H1 (cell line): ENCODE data around the gene OTOP3. TPM values are rescaled to one million over a fixed set of nuclear protein-coding genes. Genes with fewer than 3 reads are reported as not detected.

Experiments used
- CTCF ChIA-PET: fragments of 300-600 bp; sonication (Branson Sonifier 250); formaldehyde crosslinking; loops from one replicate; lab custom pipeline; 2021; ENCODE audit not compliant: partially characterized antibody; lab: Charles Lee
- POLR2A ChIA-PET: fragments of 300-600 bp; sonication (Branson Sonifier 250); formaldehyde crosslinking; loops from one replicate; lab custom pipeline; 2021; ENCODE audit warnings: inconsistent platforms; ENCODE audit not compliant: partially characterized antibody; lab: Charles Lee
- DNase-seq, 2 experiments: peaks; one replicate each; pipeline versions ENCODE4 v3.0.0 to v3.0.0-alpha.2; 2010 to 2022; ENCODE audit warnings: low spot score in 2 of 2, low read depth in 1 of 2, mixed read lengths in 1 of 2
- FAIRE-seq: peaks from 2 replicates; lab custom pipeline; 2011; peaks lifted over from hg19 to GRCh38; lab: Jason Lieb, UNC
- H2AFZ ChIP-seq: 2 replicates; pipeline ENCODE4 v1.8.1; 2012; ENCODE audit warnings: low read length, inconsistent platforms
- H2AK5ac ChIP-seq: 2 replicates; pipeline ENCODE4 v1.6.1; 2013; ENCODE audit warnings: low read depth, low read length
- H2BK120ac ChIP-seq: replicated peaks from 2 replicates; pipeline ENCODE3; 2013; ENCODE audit warnings: low read depth, low read length, inconsistent platforms
- H2BK12ac ChIP-seq: 2 replicates; pipeline ENCODE4 v1.6.1; 2013; ENCODE audit warnings: low read depth, low read length
- H2BK15ac ChIP-seq: 2 replicates; pipeline ENCODE4 v1.6.1; 2013; ENCODE audit warnings: low read length
- H2BK20ac ChIP-seq: 2 replicates; pipeline ENCODE4 v1.6.1; 2013; ENCODE audit warnings: low read length
- H2BK5ac ChIP-seq: 2 replicates; pipeline ENCODE4 v1.6.1; 2013; ENCODE audit warnings: low read depth, low read length
- H3K14ac ChIP-seq: 2 replicates; pipeline ENCODE4 v1.6.1; 2013; ENCODE audit warnings: inconsistent platforms; ENCODE audit not compliant: insufficient read length
- H3K18ac ChIP-seq: 2 replicates; pipeline ENCODE4 v1.6.1; 2013; ENCODE audit warnings: low read length; ENCODE audit errors: extremely low read depth
- H3K23ac ChIP-seq: 2 replicates; pipeline ENCODE4 v1.6.1; 2013; ENCODE audit warnings: inconsistent platforms; ENCODE audit not compliant: insufficient read length
- H3K23me2 ChIP-seq: 2 replicates; pipeline ENCODE4 v1.6.1; 2013; ENCODE audit warnings: low read depth, low read length
- H3K27ac ChIP-seq: 2 replicates; pipeline ENCODE4 v1.6.1; 2011; ENCODE audit warnings: low read depth, low read length, inconsistent platforms
- H3K27me3 ChIP-seq, 4 experiments: replicated peaks in 1 of 4; 1 replicate in 1 of 4; 2 replicates in 3 of 4; pipeline versions ENCODE4 v1.6.1 to v1.8.1; 2011 to 2013; ENCODE audit warnings: low read length in 3 of 4, mild to moderate bottlenecking in 3 of 4, inconsistent platforms in 2 of 4, mixed read lengths in 2 of 4, moderate library complexity in 1 of 4; ENCODE audit not compliant: control insufficient read depth in 3 of 4, insufficient read depth in 3 of 4; ENCODE audit errors: extremely low read depth in 1 of 4
- H3K36me3 ChIP-seq, 4 experiments: 2 replicates each; pipeline versions ENCODE4 v1.6.1 to v1.8.1; 2011 to 2013; ENCODE audit warnings: mild to moderate bottlenecking in 4 of 4, low read length in 3 of 4, moderate library complexity in 2 of 4, control low read depth in 1 of 4, inconsistent platforms in 1 of 4; ENCODE audit not compliant: insufficient read depth in 4 of 4, control insufficient read depth in 2 of 4
- H3K4ac ChIP-seq: replicated peaks from 2 replicates; pipeline ENCODE3; 2013; ENCODE audit warnings: low read length, low read depth, mixed read lengths, inconsistent platforms; ENCODE audit not compliant: insufficient read length
- H3K4me1 ChIP-seq, 4 experiments: replicated peaks in 1 of 4; 1 replicate in 1 of 4; 2 replicates in 3 of 4; pipeline versions ENCODE4 v1.6.1 to v1.8.1; 2011 to 2013; ENCODE audit warnings: low read length in 3 of 4, inconsistent platforms in 2 of 4, mixed read lengths in 1 of 4; ENCODE audit not compliant: insufficient read depth in 4 of 4, control insufficient read depth in 3 of 4
- H3K4me2 ChIP-seq, 2 experiments: 2 replicates each; pipeline versions ENCODE4 v1.6.1 to v1.8.1; 2011 to 2013; ENCODE audit warnings: low read depth in 2 of 2, low read length in 2 of 2, control low read depth in 1 of 2, inconsistent platforms in 1 of 2, mild to moderate bottlenecking in 1 of 2; ENCODE audit not compliant: insufficient read depth in 1 of 2
- H3K4me3 ChIP-seq, 4 experiments: fragments of 200-600, 300-600 bp in 1 of 4; sonication (generic), shearing (Covaris generic), sonication (Bioruptor Twin) in 1 of 4; 2 replicates each; pipeline versions ENCODE4 v1.5.1 to v1.8.1; 2011 to 2016; ENCODE audit warnings: low read length in 4 of 4, low read depth in 3 of 4, control low read depth in 2 of 4, inconsistent platforms in 2 of 4, mild to moderate bottlenecking in 2 of 4, mixed read lengths in 1 of 4, moderate library complexity in 1 of 4; ENCODE audit not compliant: insufficient read depth in 2 of 4; ENCODE audit errors: extremely low read depth in 1 of 4
- H3K56ac ChIP-seq: replicated peaks from 2 replicates; pipeline ENCODE3; 2013; ENCODE audit warnings: low read depth, mild to moderate bottlenecking, mixed read lengths, low read length, inconsistent platforms; ENCODE audit not compliant: insufficient read length
- H3K79me1 ChIP-seq: 2 replicates; pipeline ENCODE4 v1.6.1; 2013; ENCODE audit warnings: low read depth, low read length, control low read depth
- H3K79me2 ChIP-seq, 2 experiments: 2 replicates each; pipeline versions ENCODE4 v1.6.1 to v1.8.1; 2012 to 2013; ENCODE audit warnings: low read length in 2 of 2, mild to moderate bottlenecking in 2 of 2, inconsistent platforms in 1 of 2; ENCODE audit not compliant: insufficient read depth in 2 of 2, control insufficient read depth in 1 of 2
- H3K9ac ChIP-seq, 4 experiments: replicated peaks in 1 of 4; 1 replicate in 1 of 4; 2 replicates in 3 of 4; pipeline versions ENCODE4 v1.6.1 to v1.8.1; 2011 to 2013; ENCODE audit warnings: low read depth in 3 of 4, low read length in 3 of 4, control low read depth in 2 of 4, mild to moderate bottlenecking in 2 of 4, moderate library complexity in 2 of 4, inconsistent platforms in 1 of 4; ENCODE audit errors: extremely low read depth in 1 of 4
- H3K9me3 ChIP-seq, 2 experiments: 2 replicates each; pipeline versions ENCODE4 v1.6.1 to v1.8.1; 2012 to 2013; ENCODE audit warnings: mild to moderate bottlenecking in 2 of 2, moderate library complexity in 2 of 2, control low read depth in 1 of 2, inconsistent platforms in 1 of 2, low read depth in 1 of 2, low read length in 1 of 2, mixed read lengths in 1 of 2; ENCODE audit not compliant: insufficient read depth in 2 of 2
- H4K20me1 ChIP-seq, 2 experiments: replicated peaks in 1 of 2; 2 replicates each; pipeline versions ENCODE3 to v1.8.1; 2011 to 2013; ENCODE audit warnings: inconsistent platforms in 2 of 2, low read length in 2 of 2, mild to moderate bottlenecking in 1 of 2; ENCODE audit not compliant: insufficient read depth in 2 of 2, control insufficient read depth in 1 of 2
- H4K5ac ChIP-seq: 2 replicates; pipeline ENCODE4 v1.6.1; 2013; ENCODE audit warnings: low read length, low read depth, mixed read lengths, inconsistent platforms; ENCODE audit not compliant: insufficient read length
- H4K8ac ChIP-seq: 2 replicates; pipeline ENCODE4 v1.8.0; 2013; ENCODE audit warnings: mild to moderate bottlenecking, moderate library complexity, low read length, inconsistent platforms; ENCODE audit not compliant: insufficient read depth; ENCODE audit errors: extremely low read depth
- H4K91ac ChIP-seq: replicated peaks from 2 replicates; pipeline ENCODE3; 2013; ENCODE audit warnings: low read length, mixed read lengths, inconsistent platforms; ENCODE audit not compliant: insufficient read length
- BCL11A ChIP-seq, 2 experiments: IDR thresholded peaks; one replicate each; pipeline ENCODE4 v1.6.1; 2011; ENCODE audit warnings: low read depth in 2 of 2, low read length in 2 of 2, mild to moderate bottlenecking in 2 of 2
- HDAC2 ChIP-seq, 2 experiments: fragments of 300-600 bp in 1 of 2; sonication (generic) in 1 of 2; IDR thresholded peaks; 2 replicates each; pipeline ENCODE4 v1.6.1; 2011 to 2012; ENCODE audit warnings: low read depth in 2 of 2, low read length in 2 of 2, mild to moderate bottlenecking in 2 of 2, moderate library complexity in 2 of 2, borderline replicate concordance in 1 of 2, inconsistent platforms in 1 of 2
- KDM5A ChIP-seq: fragments of 200-600 bp; IDR thresholded peaks from 2 replicates; pipeline ENCODE4 v1.7.1; 2012; ENCODE audit warnings: mild to moderate bottlenecking, low read length, inconsistent platforms, mixed read lengths
- RAD21 ChIP-seq, 2 experiments: IDR thresholded peaks in 1 of 2; conservative IDR thresholded peaks in 1 of 2; 2 replicates each; pipeline ENCODE4 v1.6.1; 2011; ENCODE audit warnings: low read depth in 2 of 2, low read length in 2 of 2, improper control_type of control experiment in 1 of 2, inconsistent platforms in 1 of 2, mild to moderate bottlenecking in 1 of 2, moderate library complexity in 1 of 2
- TAF1 ChIP-seq: IDR thresholded peaks from 2 replicates; pipeline ENCODE4 v1.6.1; 2011; ENCODE audit warnings: mild to moderate bottlenecking, low read depth, low read length
- TCF12 ChIP-seq: IDR thresholded peaks from 2 replicates; pipeline ENCODE4 v1.6.1; 2011; ENCODE audit warnings: low read depth, mild to moderate bottlenecking, low read length
- WGBS, 2 experiments: shearing (Covaris generic) in 1 of 2; methylation state at CpG; one replicate each; pipeline versions ENCODE4 v1.1.6 to v1.1.7; 2013 to 2015; ENCODE audit warnings: low lambda C conversion rate in 2 of 2, mixed read lengths in 2 of 2, inconsistent platforms in 1 of 2, low coverage in 1 of 2, missing lambda C conversion rate in 1 of 2; ENCODE audit not compliant: insufficient replicate concordance in 2 of 2, insufficient coverage in 1 of 2, insufficient read length in 1 of 2; ENCODE audit errors: extremely low coverage in 1 of 2, missing lambda C conversion rate in 1 of 2; 5-methylcytosine and 5-hydroxymethylcytosine counted together
- polyA plus RNA-seq, 7 experiments: library from polyadenylated mRNA; depleted of rRNA in 3 of 7; stranded (reverse) in 5 of 7; unstranded in 2 of 7; fragments of >200 nt in 5 of 7; fragments of 200-250 nt in 2 of 7; gene quantifications; 1 replicate in 5 of 7; 2 replicates in 1 of 7; 4 replicates in 1 of 7; pipeline versions ENCODE4 v1.2.1 to v1.2.3, GENCODE V29; 2011 to 2013; ENCODE audit warnings: missing spikeins in 2 of 7, mixed read lengths in 2 of 7
- total RNA-seq: library from RNA; stranded (reverse); fragmentation: NEBNext Ultra II Directional; extraction: Animal tissue kit (Norgen Biotek cat#: 25700); gene quantifications from 2 replicates; pipeline ENCODE4 v1.2.1, GENCODE V29; 2021
- TF ChIP-seq, protein P1 (sequence below): IDR thresholded peaks from 2 replicates; pipeline ENCODE4 v1.6.1; 2012; ENCODE audit warnings: inconsistent platforms
- TF ChIP-seq, protein P2 (sequence below): IDR thresholded peaks from 2 replicates; pipeline ENCODE4 v1.6.1; 2012; ENCODE audit warnings: low read length, inconsistent platforms

Gene OTOP3
- total and polyA plus RNA-seq, 2 of the 8 experiments (the other 6 are each of a cell fraction or from before 2014, with no cell fraction given): 0.05 TPM; not detected in 1

DNA sequence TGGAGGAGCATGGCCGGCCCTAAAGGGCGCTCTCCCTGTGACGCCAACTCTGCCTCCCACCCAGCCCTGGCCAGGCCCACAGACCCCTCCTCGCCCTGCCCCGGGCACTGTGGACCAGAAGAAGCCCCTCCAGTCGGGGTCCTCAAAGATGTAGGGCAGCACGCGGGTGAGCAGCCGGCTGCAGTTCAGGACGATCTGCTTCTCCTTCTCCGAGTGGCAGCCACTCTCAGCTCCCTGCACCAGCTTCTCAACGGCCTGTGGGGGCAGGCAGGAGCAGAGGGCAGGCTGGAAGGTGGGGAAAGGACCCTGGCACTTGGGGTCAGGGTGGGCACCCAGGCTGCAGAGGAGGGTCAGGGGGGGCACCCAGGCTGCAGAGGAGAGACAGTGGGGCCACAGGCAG, 28.0 kb downstream of the OTOP3 start:
- no peak overlapping the region for H2BK5ac ChIP-seq
- H2AFZ ChIP-seq: no peak overlapping the region
- no peak overlapping the region for H3K18ac ChIP-seq
- WGBS, 2 experiments: 83% methylated on average over 5 of the region's 12 CpGs; no CpG with 5 or more reads in 1 of the 2 experiments
- no peaks in the 10 kb centered on the region for H3K36me3 ChIP-seq
- no peak for FAIRE-seq
- H4K5ac ChIP-seq: no peak overlapping the region
- H3K9me3 ChIP-seq: no peaks in the 10 kb centered on the region
- no peak overlapping the region for H3K9ac ChIP-seq
- H3K27me3 ChIP-seq: no peaks in the 10 kb centered on the region
- no peak overlapping the region for H2BK15ac ChIP-seq
- H3K4me3 ChIP-seq: no peak overlapping the region
- H3K79me1 ChIP-seq: no peaks in the 10 kb centered on the region
- H3K4me2 ChIP-seq: no peak overlapping the region
- H3K56ac ChIP-seq: no peak overlapping the region
- ChIA-PET CTCF (interaction anchor here (0.5 to 27.2 kb wide), 24 partner anchors 9 to 1417 kb away, joined by 3 to 1072 read pairs (median 4); partner anchors contain the start of genes CDR2L, HID1, MRPL58 and OTOP2), POLR2A (interaction anchor here (0.8 to 1.5 kb wide), 4 partner anchors 24 to 167 kb away, joined by 3 to 9 read pairs (median 4); partner anchors contain the start of genes CDR2L and MRPL58)
- 0 out of 2 replicates have a peak, but pooled peaks cover 3% of the 10 kb centered on the region for H3K23me2 ChIP-seq
- no peak overlapping the region for H4K91ac ChIP-seq
- no peak for DNase-seq
- H3K4me1 ChIP-seq: peaks cover 0 to 10% (median 7%) of the 10 kb centered on the region in 4 experiments; a peak in 6 of 7 replicates
- H4K8ac ChIP-seq: peak overlapping the region; percentile 82
- H2BK120ac ChIP-seq: no peak overlapping the region
- peaks cover 0 to 1% of the 10 kb centered on the region in 2 experiments for H4K20me1 ChIP-seq
- H2BK20ac ChIP-seq: no peak overlapping the region
- no peaks in the 10 kb centered on the region for H3K79me2 ChIP-seq
- no peak overlapping the region for H3K27ac ChIP-seq
- no peak overlapping the region for H3K23ac ChIP-seq
- no peak overlapping the region for H2BK12ac ChIP-seq
- H2AK5ac ChIP-seq: no peak overlapping the region
- H3K4ac ChIP-seq: no peak overlapping the region
- H3K14ac ChIP-seq: no peak overlapping the region
- no peak for TF ChIP-seq TCF12
- no peak for TF ChIP-seq TAF1
- TF ChIP-seq RAD21 (IDR thresholded peaks at IDR 0.05 in 1 of 2, conservative IDR thresholded peaks at IDR 0.05 in 1 of 2; ENCODE audit: low read depth in 2 of 2, low read length in 2 of 2): peak in 1 of 2 experiments; percentile 14; a peak in 1 of 4 replicates
- TF ChIP-seq KDM5A: no peak
- TF ChIP-seq, protein P1, sequence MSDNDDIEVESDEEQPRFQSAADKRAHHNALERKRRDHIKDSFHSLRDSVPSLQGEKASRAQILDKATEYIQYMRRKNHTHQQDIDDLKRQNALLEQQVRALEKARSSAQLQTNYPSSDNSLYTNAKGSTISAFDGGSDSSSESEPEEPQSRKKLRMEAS: 0 out of 2 replicates have a peak, but pooled peaks have one; percentile 23
- TF ChIP-seq, protein P2, sequence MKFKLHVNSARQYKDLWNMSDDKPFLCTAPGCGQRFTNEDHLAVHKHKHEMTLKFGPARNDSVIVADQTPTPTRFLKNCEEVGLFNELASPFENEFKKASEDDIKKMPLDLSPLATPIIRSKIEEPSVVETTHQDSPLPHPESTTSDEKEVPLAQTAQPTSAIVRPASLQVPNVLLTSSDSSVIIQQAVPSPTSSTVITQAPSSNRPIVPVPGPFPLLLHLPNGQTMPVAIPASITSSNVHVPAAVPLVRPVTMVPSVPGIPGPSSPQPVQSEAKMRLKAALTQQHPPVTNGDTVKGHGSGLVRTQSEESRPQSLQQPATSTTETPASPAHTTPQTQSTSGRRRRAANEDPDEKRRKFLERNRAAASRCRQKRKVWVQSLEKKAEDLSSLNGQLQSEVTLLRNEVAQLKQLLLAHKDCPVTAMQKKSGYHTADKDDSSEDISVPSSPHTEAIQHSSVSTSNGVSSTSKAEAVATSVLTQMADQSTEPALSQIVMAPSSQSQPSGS: no peak
- no peak for TF ChIP-seq BCL11A (IDR thresholded peaks at IDR 0.05; ENCODE audit: low read depth in 2 of 2, low read length in 2 of 2)
- TF ChIP-seq HDAC2 (IDR thresholded peaks at IDR 0.05; ENCODE audit: borderline replicate concordance in 1 of 2, low read depth in 2 of 2, low read length in 2 of 2): no peak
